Measurements from ENCODE around the gene NUDT16L1.

DNA sequence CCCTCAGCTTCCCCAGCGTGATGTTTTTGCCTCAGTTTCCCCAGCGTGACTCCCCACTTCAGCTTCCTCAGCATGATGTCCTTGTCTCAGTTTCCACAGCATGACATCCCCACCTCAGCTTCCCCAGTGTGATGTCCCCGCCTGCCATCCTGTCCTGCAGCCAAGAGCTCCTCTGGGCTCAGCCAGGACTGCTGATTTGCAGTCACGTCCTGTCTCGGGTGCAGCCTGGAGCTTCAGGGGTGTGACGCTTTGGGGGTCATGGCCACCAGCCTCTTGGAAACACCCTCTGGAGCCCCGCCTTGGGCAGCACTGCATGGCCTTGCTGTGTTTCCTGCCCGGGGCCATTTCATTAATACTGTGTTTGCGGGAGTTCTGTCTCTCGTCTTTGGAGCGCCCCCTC is 16.5 kb upstream of the NUDT16L1 start:
- TF ChIP-seq, protein P1, sequence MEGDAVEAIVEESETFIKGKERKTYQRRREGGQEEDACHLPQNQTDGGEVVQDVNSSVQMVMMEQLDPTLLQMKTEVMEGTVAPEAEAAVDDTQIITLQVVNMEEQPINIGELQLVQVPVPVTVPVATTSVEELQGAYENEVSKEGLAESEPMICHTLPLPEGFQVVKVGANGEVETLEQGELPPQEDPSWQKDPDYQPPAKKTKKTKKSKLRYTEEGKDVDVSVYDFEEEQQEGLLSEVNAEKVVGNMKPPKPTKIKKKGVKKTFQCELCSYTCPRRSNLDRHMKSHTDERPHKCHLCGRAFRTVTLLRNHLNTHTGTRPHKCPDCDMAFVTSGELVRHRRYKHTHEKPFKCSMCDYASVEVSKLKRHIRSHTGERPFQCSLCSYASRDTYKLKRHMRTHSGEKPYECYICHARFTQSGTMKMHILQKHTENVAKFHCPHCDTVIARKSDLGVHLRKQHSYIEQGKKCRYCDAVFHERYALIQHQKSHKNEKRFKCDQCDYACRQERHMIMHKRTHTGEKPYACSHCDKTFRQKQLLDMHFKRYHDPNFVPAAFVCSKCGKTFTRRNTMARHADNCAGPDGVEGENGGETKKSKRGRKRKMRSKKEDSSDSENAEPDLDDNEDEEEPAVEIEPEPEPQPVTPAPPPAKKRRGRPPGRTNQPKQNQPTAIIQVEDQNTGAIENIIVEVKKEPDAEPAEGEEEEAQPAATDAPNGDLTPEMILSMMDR (IDR thresholded peaks at IDR 0.05): no peak
- no peak for TF ChIP-seq POLR2A (IDR thresholded peaks at IDR 0.05)
